HG02642 (cell line): ENCODE results near the gene CNTN3.

ENCODE experiments used
- ATAC-seq: cut with Tn5 transposase; IDR thresholded peaks from one replicate; pipeline ENCODE4 v1.9.1; 2021; ENCODE audit warnings: mild to moderate bottlenecking; ENCODE audit not compliant: unreplicated experiment, poor library complexity

CNTN3 gene

GRCh38 chr3:74614107-74614967, at the start of gene CNTN3:
Gene CNTN3, minus strand, starts transcription at chr3:74614659. Its CDS starts 93,547 bp downstream, at chr3:74521112.
- ATAC-seq, result no peak

DNA sequence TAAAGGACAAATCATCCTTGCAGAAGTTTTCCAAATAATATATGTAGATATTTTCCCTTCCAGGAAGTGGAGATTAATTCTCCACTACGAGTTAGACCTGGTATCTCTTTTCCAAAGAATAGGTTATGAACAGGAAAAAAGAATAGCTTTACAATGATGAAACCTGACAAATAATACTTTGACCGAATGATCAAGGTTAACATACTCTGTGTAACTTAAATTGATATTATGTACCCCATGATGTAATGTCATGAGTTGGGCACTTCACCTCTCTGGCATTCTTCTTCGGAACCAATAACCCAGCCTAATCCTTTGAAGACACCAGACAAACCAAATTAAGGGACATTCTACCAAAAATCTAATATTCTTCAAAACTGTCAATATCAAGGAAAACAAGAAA, 48.7 kb upstream of the CNTN3 start:
- no peak for ATAC-seq

DNA sequence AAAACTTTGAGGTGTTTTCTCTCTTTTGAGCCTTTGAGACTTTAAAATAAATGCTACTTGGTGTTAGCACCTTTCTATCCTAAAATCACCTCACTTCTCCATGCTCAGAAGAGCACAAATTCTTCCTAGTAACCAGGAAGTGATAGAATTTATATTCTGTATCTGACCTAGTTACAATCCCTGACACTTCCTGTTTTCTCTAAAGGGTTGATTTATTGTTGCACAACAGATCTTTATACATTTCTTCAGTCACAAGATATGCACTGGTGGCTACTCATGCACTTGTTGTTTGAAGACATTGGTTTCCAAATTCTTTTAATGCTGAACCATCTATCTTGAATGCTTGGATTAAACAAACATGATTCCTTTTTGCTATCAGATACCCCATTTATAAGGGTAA, 47.2 kb upstream of the CNTN3 start:
- no peak for ATAC-seq

GRCh38 chr3:74651885-74652284, 37.4 kb upstream of the CNTN3 start:
- ATAC-seq, result no peak

DNA sequence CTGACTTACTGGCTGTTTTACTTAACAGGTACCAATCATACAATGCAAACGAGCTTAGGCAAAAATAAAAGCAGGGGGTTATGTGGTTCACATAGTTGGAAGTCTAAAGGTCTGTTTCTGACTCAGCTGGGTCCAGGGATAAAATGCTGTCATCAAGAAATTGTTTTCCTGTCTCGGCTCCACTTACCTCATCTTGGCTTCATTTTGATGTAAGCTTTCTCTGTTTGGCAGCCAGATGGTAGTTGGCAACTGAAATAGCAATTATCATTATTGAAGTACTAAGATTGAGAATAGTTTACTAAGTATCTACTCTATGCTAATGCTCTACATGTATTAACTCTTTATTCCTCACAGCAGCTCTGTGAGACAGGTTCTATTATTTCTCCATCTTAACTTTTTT, 36.8 kb upstream of the CNTN3 start:
- ATAC-seq, result no peak

GRCh38 chr3:74648107-74648506, 33.6 kb upstream of the CNTN3 start:
- ATAC-seq, result no peak

DNA sequence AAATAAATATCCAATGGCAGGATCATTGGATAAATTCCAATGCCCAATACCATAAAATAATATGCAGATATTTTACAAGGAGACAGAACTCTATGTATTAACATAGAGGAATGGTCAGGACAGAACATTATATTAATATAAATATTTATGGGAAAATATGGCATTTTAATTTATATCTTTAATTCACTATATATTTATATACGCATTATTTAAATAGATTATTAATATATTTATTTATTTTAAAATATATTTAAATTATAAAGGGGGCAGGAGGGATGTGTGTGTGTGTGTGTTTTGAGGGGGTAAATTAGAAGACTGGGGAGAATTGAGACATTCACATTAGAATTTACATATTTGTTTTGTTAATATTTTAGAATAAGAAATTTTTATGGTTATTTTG, 31.6 kb upstream of the CNTN3 start:
- no peak for ATAC-seq

DNA sequence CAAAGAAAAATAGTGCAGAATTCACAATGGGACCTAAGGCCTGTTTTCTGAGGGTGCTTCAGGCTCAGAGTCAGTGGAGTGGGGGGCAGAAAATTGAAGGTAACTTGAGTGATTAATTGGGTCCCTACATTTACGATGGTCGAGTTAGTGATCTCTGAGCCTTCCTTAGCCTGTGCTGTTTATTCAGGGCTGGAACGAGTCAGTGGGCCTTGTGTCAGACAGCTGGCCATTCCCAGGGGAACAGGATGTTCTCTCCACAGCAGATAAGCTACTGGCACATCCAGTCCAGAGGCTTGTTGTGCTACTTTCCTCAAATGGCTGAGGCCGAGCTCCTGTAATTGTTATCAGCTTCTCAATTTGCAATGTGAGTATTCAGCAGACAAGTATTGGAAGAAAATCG, 29.2 kb upstream of the CNTN3 start:
- no peak for ATAC-seq

- no peak for ATAC-seq
Measured at GRCh38 chr3:74642876-74643275, 28.4 kb upstream of the CNTN3 start.

- ATAC-seq, result no peak
Measured at GRCh38 chr3:74640211-74640610, 25.8 kb upstream of the CNTN3 start.

DNA sequence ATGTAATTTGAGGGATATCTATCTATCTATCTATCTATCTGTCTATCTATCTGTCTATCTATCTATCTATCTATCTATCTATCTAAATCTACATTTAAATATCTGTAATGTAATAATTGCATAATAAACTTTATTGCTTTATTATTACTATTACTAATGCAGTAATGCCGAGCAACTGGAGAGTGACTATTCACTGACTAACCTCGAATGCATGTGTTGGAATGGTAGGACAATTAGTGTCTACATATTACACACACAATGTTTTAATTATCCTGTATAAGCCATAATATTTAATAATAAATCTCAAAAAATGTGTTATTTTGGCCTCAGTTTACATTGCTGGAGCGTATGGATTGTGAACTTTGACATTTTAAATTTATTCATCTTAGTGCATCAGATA, 25.2 kb upstream of the CNTN3 start:
- no peak for ATAC-seq

DNA sequence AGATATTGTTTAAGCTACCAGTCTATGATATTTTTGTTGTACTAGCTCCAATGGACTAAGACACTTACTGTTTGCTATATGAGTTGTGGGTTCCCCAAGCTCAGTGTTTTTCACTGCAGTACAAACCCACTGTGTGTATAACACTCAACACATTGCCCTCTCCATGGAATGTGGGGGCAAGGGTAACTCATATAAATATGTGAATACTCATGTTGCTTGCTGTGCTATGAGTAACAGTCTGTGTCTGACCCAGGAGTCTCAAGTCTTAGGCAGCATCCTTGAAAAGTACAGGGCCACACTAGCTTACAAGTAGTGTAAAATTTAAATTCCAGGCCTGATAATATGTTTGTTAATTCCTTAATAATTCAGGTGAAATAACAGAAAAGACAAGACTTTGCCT, 22.5 kb upstream of the CNTN3 start:
- ATAC-seq, result no peak

- ATAC-seq, result no peak
Measured at GRCh38 chr3:74633021-74633420, 18.6 kb upstream of the CNTN3 start.

DNA sequence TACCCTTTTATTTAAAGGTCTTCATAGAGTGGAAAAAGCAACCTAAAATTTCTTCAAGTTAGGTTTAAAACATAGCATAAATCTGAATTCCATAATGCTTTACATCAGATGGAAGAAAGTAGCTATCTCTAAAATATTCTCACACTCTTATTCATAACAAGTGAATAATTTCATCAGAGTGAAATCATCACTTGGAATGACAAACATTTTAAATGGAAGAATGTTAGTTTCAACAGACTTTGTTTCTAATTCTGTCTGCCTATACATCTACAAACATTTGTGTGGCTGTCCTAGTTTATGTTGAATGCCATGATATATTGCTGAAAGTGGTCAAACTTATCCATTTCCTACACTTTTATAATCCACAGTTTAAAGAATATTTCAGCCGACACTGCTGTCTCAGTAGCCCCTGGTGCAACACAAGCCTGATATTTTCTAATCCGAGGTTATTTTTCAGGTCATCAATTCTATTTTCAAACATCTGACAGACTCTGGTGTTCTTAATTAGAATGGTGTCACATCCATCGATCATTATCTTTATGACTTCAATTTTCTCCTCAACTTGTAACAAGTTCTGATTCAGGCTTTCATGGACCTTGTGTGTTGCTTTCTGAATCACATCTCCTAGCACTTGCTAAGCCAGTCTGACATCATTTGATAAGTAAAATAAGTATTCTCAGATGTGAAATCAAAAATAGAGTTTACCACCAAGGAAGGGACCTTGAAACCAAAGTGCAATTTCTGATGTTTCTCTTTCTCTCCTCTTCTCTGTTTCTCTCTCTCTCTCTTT, 17.1 kb upstream of the CNTN3 start:
- ATAC-seq, result no peak

DNA sequence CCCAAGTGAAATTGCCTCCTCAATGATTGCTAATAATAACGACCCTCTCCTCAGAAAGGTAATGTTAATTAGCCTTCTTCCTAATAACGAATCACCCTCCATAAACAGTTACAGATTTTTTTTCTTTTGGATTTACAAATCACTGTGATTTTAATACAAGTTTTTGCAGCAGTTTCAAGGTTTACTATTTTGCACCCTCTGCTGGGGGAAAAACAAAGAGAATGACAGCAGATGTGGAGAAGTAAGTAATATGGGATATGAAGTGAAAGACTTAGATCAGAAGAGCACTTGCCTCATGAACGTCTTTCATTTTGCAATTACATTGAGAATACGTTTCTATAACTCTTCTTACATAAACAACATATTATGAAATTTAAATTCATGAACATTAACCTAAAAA, 16.1 kb upstream of the CNTN3 start:
- ATAC-seq, result no peak

GRCh38 chr3:74626011-74626410, 11.6 kb upstream of the CNTN3 start:
- ATAC-seq, result no peak

DNA sequence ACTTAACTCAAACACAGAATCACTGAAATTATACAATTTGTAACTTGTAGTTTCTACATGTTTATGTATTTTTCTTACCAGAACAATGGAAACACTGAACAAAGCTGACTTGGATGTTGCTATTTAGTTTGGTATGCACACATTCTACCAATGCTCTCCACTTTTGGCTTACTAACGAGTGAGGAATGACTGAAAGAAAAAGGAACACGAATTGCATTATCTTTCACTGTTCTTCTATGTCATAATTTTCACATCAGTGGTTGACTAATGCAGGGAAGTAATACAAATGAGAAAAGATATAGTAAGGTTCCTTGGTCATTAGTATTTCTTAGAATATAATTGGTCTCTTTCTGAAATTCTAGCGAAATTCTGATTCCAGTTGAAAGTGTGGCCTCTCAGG, 9.8 kb upstream of the CNTN3 start:
- no peak for ATAC-seq

DNA sequence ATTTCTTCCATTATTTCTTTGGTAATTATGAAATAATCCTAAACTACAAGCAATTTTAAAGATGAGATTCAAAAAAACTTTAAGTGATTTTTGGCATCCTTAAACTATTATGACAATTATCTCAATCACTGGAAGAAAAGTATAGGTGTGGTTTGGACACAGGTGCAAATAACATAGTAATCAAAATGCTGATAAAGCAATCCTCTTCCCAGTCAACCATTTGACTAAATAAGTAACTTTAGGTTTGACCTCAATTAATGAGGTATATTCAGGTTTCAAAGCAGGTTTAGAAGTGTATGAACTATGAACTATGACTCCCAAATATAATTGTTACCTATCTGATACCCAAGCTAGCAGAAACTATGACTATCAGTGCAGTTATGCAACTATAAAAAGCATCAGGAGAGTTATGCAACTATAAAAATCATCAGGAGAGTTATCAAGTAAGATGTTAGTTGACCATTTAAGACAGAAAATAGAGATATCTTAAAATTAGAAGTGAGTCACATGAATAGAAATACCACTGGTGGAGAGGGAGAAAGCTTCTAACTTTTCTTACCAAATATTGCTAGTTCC, 8.9 kb upstream of the CNTN3 start:
- no peak for ATAC-seq

GRCh38 chr3:74621581-74621980, 7.1 kb upstream of the CNTN3 start:
- no peak for ATAC-seq

- no peak for ATAC-seq
Measured at GRCh38 chr3:74617776-74618175, 3.3 kb upstream of the CNTN3 start.

- no peak for ATAC-seq
Measured at GRCh38 chr3:74613521-74614106, 845 bp downstream of the CNTN3 start.
